Suppressor macrophage treated with lipopolysaccharide for 1 hour (primary cell): ENCODE results near the gene LRCH1.

Experiments used
- DNase-seq, 3 donors: peaks; one replicate each; pipeline ENCODE4 v3.0.0-alpha.2; 2020 to 2022

Gene LRCH1

DNA sequence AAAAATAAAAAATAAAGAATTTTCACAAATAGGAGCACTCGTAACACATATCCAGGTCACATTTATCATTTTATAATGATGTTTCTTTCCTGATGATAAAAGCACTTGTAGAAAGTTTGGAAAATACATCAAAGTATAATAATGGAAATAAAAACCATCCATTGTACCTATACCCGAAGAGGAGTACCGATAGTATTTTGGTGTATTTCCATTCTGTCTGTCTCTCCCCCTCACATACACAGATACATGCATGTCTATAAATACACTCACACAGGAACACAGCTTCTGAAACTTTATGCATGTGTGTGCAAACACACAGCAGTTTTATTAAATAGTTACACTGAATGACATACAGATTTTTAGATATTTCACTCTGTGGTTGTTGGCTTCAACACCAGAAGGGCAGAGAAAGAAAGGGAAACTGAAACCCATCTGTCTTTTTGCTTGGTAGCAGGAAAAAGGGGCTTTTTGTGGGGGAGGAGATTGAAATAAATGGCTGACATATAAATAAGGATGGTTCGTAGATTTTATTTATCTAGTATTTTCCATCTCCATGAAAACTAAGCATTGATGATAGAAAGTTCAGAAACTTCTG, 114.8 kb downstream of the LRCH1 start:
- peak; percentile 67 to 78 (median 68) for DNase-seq

DNA sequence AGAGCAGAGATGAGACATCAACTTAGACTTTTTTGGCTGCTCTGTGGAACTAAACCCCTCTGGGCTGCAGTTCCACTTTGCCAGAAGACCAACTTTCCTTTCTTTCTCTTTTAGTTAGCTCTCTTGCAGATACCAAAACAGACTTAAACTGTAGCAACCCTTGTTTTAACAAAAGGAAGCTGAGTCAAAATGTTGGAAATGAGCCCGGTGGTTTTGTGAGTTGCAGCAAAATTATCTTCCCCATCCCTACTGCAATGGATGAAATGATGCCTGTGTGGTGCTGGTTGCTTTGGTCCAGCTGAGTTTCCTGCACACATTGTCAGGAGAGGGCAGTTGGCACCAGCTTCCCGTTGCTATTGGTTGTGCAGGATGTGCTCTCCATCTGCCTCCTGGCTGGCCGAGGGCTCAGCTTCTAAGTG, 115.3 kb downstream of the LRCH1 start:
- peak; percentile 76 to 87 (median 79) for DNase-seq

- no peak for DNase-seq
Observed at GRCh38 chr13:46668931-46669525, 116.1 kb downstream of the LRCH1 start.

DNA sequence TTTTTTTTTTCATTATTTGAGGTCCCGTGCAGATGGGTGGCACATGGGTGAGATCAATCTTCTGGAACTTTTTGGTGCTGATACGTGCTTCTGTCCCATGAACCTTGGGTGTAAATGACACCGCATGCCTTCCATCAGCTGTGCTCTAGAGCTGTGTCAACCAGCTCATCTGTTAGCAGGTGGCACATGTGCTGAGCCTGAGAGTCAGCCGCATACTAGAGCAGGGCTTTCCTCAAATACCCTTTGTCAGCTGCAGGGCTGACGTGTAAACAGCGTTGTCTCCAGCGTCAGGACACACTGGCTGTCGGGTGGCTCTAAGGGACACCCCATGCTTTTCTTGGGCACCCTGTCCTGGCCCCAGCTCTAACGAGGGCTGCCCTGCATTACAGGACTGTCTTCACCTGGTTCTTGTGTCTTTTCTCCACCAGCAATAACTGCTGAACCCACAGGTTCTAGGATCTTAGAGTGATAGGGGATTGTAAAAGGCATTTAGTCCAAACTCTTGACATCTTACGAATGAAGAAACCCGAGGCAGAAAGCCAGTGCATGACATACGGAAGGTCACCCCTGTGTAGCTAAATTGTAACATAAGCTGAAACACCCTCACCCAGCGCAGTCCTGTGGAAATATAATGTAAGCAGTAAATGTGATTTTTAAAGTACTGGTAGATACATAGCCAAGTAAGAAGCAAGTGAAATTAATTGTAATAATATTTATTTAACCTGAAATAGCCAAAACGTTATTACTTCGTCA, 119.5 kb downstream of the LRCH1 start:
- DNase-seq, result no peak

DNA sequence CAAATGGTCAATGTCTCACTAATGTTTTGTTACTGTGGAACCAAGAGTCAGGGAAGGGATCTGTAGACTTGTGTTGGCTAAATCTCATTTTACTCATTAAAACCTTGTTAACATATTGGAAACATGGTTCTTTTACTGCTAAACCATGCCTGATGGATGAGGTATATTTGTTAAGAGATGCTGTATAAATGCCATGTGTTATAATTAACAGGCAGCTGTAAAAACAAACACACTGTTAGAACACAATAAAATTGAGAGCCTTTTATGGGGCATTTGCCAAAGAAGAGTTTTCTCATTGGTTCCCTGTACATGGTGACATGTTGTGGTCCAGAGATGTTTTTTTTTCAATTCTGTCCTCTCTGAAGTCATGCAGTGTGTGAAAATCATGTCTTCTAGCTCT, 122.0 kb downstream of the LRCH1 start:
- DNase-seq, result no peak

DNA sequence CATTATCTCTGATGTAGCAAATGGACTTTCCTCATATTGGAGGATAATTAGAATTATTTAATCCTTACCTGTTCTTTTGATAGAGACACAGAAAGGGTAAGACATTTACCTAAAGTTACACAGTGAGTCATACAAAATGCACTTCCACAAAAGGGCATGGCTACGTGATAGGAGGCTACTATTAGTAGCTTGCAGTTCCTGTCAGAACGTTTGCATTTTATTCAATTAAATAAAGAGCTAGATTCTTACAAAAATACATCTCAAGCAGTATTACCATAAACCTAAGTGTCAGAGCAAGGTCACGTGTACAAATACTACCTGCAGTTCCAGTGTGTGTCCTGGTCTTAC, 123.4 kb downstream of the LRCH1 start:
- DNase-seq, result peak in 1 of 3 donors; percentile 23

- peak; percentile 58 to 79 (median 62) for DNase-seq
Observed at GRCh38 chr13:46679369-46680120, 126.6 kb downstream of the LRCH1 start.

- DNase-seq, result no peak
Observed at GRCh38 chr13:46682015-46682414, 129.0 kb downstream of the LRCH1 start.

DNA sequence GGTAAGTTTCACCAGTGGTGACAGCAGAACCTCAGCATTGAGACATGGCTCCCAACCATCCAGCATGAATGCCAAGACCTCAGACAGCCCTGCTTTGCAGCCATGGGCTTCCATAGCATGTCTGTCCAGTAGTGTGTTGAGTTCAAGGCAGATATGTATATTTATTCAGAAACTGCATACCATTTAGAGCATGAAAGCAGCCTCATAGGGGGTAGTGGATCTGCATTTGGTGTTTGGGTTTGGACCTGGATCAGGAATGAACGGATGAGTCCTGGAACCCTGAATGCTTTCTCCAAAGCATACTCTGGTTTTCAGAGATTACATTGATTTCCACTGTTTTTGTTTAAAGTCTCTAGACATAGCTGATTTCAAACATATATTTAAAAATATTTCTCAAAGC, 129.7 kb downstream of the LRCH1 start:
- DNase-seq, result no peak

GRCh38 chr13:46683676-46684260, 130.8 kb downstream of the LRCH1 start:
- peak in 2 of 3 donors; percentile 48 to 67 for DNase-seq

DNA sequence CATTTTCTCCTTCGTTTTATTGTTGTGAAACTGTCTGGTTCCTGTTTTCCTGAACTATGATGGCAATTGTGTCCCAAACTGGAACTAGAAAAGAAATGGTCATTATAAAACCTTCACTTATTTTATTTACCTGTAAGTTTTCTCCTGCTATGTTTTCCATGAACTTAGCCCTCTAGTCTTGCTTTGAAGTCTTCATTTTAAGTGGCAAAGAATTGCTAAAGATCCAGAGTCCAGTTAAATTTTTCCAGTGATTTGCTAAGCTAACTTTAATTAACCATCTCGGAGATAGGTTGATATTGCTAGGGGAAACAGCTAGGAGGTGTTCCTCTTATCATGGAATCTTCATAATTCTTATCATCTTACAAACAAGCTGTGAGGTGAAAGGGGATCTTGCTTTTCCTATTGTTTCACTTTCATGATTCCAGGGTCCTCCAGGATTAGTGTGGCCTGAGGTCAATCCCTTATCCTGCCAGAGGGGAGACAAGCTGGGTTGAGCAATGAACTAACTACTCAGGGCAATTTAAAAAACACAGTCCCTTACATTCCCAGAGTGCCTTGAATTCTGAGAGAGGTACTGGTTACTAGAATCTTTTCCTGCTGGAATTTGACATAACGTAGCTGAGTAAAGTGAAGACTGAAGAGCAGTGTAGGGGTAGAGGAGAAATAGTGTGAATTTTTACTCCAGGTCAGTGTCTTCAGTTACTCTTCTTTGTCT, 131.5 kb downstream of the LRCH1 start:
- peak in 1 of 3 donors; percentile 27 for DNase-seq

DNA sequence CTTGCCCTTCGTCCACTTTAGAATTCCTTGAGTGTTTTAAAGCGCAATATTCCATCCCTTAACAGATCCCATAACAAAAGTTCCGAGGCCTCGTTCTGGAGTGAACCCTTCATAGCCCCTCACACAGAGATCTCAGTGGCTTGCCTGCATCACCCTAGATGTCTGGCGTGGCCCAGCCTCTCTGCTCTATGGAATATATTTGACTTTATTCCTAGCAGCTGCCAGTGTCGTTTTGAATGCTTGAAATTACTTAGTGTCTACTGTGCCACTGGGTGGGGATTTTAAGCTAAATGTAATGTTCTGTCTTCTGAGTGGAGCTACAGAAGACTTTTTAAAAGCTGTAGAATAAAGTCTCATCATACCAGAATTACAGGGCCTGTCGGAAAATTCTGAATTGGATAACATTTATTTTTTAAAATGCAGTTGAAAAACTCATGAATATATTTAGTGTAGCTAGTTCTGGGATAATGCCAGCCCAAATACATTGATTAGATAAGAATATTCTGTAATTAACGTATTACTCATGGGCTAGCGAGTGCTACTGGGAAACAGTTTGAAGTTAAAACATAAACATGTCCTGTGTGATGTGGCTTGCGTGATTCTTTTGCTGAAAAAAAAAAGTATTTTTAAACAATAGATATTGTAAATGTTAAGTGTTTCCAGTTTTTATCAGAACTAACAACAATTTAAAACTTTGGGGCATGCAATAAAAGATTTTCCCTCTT, 132.2 kb downstream of the LRCH1 start:
- no peak for DNase-seq

DNA sequence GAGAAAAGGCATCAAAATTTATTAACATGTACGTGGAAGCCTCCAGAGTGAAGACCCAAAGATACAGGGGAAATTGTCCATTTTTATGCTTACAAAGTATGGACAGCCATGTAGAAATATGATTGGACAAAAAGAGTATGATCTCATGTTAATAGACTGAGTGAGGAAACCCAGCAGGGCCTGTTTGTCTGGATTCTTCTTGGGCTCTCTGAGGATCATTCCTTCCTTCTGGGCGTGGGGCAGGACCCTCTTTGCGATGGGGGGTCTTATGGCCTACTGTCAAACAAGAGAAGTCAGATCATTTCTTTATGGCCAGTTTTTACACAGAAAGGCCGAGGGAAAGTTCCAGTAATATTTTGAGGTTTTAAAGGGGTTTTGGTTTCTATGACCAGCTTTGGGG, 133.2 kb downstream of the LRCH1 start:
- no peak for DNase-seq

DNA sequence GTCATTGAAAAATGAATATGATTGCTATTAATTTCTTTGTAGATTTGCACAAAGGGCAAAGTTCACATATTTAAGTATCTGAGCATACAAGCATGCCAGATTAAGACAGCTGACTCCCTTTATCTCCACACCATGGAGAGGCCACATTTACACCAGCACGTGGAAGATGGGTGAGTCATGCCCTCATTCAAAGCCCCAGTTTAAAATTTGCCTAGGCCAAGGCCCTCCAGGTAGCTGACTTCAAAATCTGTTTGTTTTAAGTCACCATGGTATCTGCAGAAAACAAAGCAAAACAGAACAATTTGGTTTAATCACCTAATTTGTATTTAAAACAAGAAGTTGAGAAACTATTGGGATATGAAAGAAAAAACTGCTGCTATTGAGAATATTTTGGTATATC, 134.8 kb downstream of the LRCH1 start:
- DNase-seq, result peak; percentile 22 to 48 (median 27)

GRCh38 chr13:46688306-46688705, 135.3 kb downstream of the LRCH1 start:
- no peak for DNase-seq

DNA sequence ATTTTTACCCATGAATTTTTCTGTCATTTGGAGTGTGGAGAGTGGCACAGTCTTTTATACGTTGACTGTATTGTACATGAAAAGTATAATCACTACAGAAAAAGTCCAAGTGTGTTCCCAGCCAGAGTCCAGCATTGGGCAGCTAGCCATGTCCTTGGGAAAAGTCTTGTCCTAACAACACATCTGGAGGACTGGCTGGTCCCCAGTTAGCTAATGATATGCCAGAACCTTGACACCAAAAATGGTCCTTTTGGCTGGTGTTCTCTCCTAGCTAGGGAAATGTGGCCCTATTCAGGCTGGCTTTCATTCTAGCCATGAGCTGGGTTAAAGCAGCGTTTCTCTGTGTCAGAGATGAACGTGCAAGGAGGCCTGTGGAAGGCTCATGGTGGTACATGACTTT, 145.0 kb downstream of the LRCH1 start:
- no peak for DNase-seq

DNA sequence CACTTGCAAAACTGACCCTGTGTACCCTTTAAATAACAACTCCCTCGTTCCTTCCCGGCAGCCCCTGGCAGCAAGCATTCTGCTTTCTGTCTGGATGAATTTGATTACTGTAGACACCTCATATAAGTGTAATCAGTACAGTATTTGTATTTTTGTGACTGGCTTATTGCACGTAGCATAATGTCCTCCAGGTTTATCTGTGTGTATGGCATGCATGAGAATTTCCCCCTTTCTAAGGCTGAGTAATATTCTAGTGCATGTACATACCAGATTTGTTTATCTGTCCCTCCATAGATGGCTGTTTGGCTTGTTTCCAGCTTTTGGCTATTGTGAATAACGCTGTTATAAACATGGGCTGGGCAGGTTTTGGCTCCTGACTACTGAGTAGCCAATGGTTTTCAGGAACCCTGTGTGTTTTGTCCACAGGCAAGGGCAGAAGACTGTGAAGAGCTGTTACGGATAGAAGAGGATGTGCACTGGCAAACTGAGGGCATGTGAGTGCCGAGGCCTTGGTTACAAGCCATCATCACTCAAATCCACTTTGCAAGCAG, 146.0 kb downstream of the LRCH1 start:
- no peak for DNase-seq

DNA sequence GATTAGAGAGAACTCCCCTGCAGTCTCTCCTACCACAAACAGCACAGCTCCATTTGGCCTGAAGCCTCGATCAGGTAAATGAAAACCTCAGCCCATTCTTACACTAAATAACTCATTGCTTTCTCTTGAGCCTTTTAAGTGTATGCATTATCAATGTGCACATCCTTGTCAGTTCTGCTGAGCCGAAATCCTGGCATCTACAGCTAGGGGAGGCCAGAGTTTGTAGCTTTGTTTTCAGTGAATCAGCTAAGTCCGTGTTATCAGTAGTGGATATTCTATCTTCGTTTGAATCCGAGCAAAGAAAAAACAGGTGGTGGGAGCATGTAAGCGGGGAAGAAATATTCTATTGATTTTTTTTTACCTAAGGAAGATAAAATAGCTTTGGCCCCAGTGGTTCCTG, 159.6 kb downstream of the LRCH1 start:
- no peak for DNase-seq

GRCh38 chr13:46715363-46715762, 162.4 kb downstream of the LRCH1 start:
- DNase-seq, result no peak

DNA sequence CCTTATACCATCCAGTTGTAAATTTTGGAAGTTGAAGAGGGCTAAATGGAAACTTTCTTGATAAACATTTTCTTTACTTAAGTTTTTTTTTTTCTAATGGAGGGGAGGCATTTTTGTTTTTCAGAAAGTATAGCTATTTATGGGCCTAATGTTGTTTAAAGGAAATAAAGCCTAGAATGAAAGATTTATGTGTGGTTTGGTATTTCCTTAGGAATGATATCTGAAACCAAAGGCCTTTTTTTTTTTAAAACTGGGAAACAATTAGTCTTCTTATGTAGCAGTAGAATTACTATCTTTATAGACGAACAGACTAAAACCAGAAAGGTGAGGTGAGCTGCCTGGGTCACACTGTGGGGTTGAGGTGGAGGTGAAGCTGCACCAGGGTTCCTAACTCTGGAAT, 163.9 kb downstream of the LRCH1 start:
- no peak for DNase-seq

DNA sequence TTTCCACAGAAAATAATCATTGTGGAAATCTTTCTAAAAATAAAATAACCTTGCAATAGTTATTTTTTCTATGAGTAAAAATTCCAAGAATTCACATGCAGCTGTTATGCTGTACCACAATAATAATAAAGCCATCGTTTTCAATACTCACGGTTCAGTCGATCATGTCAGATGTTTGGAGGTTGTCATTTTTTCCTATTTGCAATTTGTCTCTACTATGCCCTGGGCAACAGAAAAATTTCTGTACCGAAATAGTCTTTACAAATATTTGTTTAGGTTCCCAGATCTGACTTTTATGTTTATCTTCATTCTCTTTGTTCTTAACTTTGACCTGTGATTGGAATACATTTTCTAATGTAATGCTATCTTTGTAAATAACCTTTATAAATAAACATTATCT, 164.3 kb downstream of the LRCH1 start:
- no peak for DNase-seq

DNA sequence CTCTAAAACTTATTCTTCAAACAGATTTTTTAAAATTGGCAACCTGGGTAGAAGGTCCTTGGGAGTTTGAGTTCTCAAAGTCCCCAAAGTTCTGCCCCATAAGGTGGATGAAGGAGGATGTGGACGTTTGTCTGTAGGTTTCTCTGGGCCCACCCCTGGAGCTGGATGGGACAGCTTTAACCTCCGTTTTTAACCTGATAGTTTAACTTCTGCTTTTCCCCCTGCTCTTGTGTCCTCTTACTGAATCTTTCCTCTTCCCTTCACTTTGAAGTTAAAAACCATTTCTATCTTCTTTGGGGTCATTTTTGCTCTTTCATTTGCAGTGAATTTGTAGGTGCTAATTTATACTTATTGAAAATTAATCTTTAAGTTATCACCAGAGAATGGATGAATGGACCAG, 164.9 kb downstream of the LRCH1 start:
- DNase-seq, result no peak
